Uterus (tissue), 2 donors: Measurements from ENCODE around the gene ZNF423.

Source experiments
- POLR2A ChIP-seq, 2 donors: fragments of 450-650 bp; IDR thresholded peaks; one replicate each; pipeline ENCODE4 v1.6.1; 2016; ENCODE audit warnings: antibody characterized with exemption in 2 of 2, mild to moderate bottlenecking in 1 of 2, moderate library complexity in 1 of 2
- TF ChIP-seq, protein P1 (sequence below), 4 experiments: fragments of 200-600 bp in 2 of 4; fragments of 450-650 bp in 2 of 4; sonication (generic) in 2 of 4; IDR thresholded peaks; one replicate each; pipeline ENCODE4 v1.5.1; 2016 to 2019; ENCODE audit warnings: antibody characterized with exemption in 4 of 4, mild to moderate bottlenecking in 2 of 4, moderate library complexity in 1 of 4

DNA sequence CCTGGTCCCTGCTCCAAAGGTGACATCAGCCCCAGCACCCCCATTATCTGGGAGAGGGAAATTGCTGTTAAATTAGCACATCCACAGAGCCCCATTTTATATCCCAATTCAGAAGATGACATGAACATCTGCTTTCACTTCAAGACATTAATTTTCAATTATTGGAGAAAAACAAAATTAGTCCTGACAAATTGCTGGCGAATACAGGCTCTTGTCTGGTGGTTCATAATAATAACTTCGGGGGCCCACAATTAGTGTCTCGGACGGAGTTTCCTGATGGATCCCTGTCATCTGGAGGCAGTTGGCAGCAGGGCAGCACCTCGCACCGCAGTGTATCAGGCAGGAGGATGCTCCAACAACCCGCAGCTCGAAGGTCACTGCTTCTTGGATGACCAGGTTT lies 7.4 kb downstream of the ZNF423 start:
- no peak for TF ChIP-seq POLR2A (IDR thresholded peaks at IDR 0.05)
- TF ChIP-seq, protein P1, sequence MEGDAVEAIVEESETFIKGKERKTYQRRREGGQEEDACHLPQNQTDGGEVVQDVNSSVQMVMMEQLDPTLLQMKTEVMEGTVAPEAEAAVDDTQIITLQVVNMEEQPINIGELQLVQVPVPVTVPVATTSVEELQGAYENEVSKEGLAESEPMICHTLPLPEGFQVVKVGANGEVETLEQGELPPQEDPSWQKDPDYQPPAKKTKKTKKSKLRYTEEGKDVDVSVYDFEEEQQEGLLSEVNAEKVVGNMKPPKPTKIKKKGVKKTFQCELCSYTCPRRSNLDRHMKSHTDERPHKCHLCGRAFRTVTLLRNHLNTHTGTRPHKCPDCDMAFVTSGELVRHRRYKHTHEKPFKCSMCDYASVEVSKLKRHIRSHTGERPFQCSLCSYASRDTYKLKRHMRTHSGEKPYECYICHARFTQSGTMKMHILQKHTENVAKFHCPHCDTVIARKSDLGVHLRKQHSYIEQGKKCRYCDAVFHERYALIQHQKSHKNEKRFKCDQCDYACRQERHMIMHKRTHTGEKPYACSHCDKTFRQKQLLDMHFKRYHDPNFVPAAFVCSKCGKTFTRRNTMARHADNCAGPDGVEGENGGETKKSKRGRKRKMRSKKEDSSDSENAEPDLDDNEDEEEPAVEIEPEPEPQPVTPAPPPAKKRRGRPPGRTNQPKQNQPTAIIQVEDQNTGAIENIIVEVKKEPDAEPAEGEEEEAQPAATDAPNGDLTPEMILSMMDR (IDR thresholded peaks at IDR 0.05) = no peak
